Measurements from ENCODE around the gene OR4C12.
"Not testable (repeated sequence)": the region's sequence is repeated elsewhere in the genome, so short reads cannot be mapped to it uniquely, and the experiment has no call there.

OR4C12 gene

GRCh38 chr11:49982435-49982834, at the start of gene OR4C12:
Gene OR4C12, minus strand, starts transcription at chr11:49982535. Its CDS starts 34 bp downstream, at chr11:49982501.
- in situ Hi-C loops (cut with MboI; ENCODE audit: low pct_unique_long_range_greater_than_20kb, low sequenced_read_pairs, unreplicated experiment); DNase-seq (ENCODE audit: low spot score): not testable (repeated sequence)

DNA sequence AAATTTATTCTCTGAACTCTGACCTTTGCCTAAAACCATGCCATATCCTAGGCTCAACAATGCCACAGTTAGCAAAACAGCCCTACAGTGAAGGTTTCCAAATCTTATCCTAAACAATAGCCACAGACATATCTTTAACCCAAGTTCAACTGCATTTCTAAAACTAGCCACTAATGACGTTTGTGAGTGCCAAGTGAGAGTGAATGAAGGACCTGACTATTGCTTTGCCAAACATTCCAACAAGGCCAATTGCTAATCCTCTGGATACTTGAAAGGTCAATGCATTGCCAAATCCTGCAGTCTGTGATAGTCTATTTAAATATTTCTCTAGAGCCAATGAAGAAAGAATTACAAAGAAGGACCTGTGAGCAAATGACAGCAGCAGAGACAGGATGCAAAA, 47.9 kb upstream of the OR4C12 start:
- TF ChIP-seq CTCF (IDR thresholded peaks at IDR 0.05; ENCODE audit: extremely low read depth, insufficient read depth, missing control alignments), result no peak
- no peak for DNase-seq (ENCODE audit: low spot score)
- in situ Hi-C loops (cut with MboI; ENCODE audit: low pct_unique_long_range_greater_than_20kb, low sequenced_read_pairs, unreplicated experiment), result no loop called here

DNA sequence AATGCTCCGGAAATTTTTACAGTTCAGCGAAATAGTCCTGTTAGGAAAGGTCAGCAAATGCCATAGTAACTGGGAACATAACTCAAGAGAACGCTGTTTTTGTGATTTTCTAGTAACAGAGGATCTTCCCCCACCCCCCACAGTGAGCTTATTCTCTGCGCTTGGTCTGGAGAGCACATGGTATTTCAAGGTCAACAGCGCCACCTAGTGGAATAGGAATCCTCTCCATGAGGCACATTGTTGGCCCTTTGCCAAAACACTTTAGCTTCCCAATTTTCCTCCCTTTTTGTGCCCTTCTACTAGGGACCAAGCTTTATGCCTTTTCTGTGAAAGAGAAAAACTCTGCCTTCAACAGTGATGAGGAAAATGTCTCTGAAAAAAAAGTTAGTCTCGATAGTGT, 13.2 kb upstream of the OR4C12 start:
- in situ Hi-C loops (cut with MboI; ENCODE audit: low pct_unique_long_range_greater_than_20kb, low sequenced_read_pairs, unreplicated experiment), result no loop called here
- no peak for DNase-seq (ENCODE audit: low spot score)
- peak; percentile 63 for TF ChIP-seq CTCF (IDR thresholded peaks at IDR 0.05; ENCODE audit: extremely low read depth, insufficient read depth, missing control alignments)

DNA sequence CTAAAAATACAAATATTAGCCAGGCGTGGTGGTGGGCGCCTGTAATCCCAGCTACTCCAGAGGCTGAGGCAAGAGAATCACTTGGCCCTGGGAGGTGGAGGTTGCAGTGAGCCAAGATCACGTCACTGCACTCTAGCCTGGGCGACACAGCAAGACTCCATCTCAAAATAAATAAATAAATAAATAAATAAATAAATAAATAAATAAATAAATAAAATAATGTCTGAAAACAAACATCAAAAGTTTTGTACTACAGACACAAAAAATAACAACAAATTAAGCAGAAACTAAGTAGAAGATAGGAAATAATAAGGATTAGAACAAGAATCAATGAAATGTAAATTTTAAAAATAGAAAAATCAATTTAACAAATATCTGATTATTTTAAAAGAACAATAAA, 8.9 kb downstream of the OR4C12 start:
- in situ Hi-C loops (cut with MboI; ENCODE audit: low pct_unique_long_range_greater_than_20kb, low sequenced_read_pairs, unreplicated experiment); DNase-seq (ENCODE audit: low spot score): not testable (repeated sequence)

DNA sequence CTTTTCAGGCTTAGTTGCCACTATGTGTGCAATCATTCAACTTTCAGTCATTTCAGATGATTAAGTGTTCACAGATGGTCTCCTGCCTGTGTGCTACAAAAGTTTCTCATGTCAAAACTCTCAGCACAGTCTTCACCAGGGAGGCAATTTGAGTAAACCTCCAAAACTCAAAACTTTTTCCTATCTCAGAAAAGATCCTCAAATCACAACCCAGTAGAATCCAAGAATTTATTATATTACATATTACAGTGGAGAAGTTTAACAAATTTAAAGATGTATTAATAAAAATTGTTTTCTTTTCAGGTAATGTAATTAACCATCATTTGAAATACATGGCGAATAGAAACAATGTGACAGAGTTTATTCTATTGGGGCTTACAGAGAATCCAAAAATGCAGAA, 30.2 kb downstream of the OR4C12 start, which contains the start of gene OR4C13:
OR4C13 (plus strand) TSS at position 301 of the 400 bp plus-strand sequence; CDS start at position 333, 32 bp downstream.
- no peak for TF ChIP-seq CTCF (IDR thresholded peaks at IDR 0.05; ENCODE audit: extremely low read depth, insufficient read depth, missing control alignments)
- no peak for DNase-seq (ENCODE audit: low spot score)
- in situ Hi-C loops (cut with MboI; ENCODE audit: low pct_unique_long_range_greater_than_20kb, low sequenced_read_pairs, unreplicated experiment), result no loop called here

- DNase-seq (ENCODE audit: low spot score); in situ Hi-C loops (cut with MboI; ENCODE audit: low pct_unique_long_range_greater_than_20kb, low sequenced_read_pairs, unreplicated experiment): not testable (repeated sequence)
These were observed 33.6 kb downstream of the OR4C12 start for GRCh38 chr11:49948701-49949100.

Data from GM13977 (cell line).